ENCODE measurements around the gene PLD1. TPM values are rescaled to one million over a fixed set of nuclear protein-coding genes. Genes with fewer than 3 reads are reported as not detected.

Gene PLD1
- total RNA-seq, 2 donors from 2014 or later = 12.8 to 15.8 TPM

- no peak overlapping the region for H3K4me3 ChIP-seq
Measured at GRCh38 chr3:171561596-171562323, 248.5 kb downstream of the PLD1 start.

DNA sequence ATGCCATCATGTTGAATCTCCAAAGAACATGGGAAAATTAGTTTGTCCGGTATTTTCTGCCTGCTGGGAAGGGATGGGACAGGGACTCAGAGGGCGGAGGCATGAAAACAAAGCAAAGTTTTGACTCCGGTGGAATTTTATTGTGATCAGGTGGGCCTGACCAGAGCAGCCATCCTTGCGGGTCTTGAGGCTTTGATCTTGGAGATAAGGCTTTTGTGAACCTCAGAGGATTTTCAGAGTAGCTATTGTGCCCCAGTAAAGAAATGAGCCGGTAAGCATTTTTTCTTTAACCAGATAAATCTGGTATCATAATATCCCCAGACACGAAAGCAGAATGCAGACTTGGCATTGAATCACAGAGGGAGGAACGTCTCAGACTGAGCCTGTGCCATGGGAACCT lies 250.7 kb downstream of the PLD1 start:
- 60% methylated on average over 7 of the region's 7 CpGs for WGBS

More at GRCh38 chr3:171561596-171562323, 248.5 kb downstream of the PLD1 start:
- Histone ChIP-seq H3K27ac (no peak overlapping the region), H3K9me3 (no peaks in the 10 kb centered on the region), H3K27me3 (replicated peaks; ENCODE audit: insufficient read depth) (no peaks in the 10 kb centered on the region), H3K4me1 (replicated peaks) (no peaks in the 10 kb centered on the region), H3K36me3 (no peaks in the 10 kb centered on the region)
- TF ChIP-seq POLR2AphosphoS5 (IDR thresholded peaks at IDR 0.05) (no peak), POLR2A (IDR thresholded peaks at IDR 0.05) (no peak)
- TF ChIP-seq, protein P1, sequence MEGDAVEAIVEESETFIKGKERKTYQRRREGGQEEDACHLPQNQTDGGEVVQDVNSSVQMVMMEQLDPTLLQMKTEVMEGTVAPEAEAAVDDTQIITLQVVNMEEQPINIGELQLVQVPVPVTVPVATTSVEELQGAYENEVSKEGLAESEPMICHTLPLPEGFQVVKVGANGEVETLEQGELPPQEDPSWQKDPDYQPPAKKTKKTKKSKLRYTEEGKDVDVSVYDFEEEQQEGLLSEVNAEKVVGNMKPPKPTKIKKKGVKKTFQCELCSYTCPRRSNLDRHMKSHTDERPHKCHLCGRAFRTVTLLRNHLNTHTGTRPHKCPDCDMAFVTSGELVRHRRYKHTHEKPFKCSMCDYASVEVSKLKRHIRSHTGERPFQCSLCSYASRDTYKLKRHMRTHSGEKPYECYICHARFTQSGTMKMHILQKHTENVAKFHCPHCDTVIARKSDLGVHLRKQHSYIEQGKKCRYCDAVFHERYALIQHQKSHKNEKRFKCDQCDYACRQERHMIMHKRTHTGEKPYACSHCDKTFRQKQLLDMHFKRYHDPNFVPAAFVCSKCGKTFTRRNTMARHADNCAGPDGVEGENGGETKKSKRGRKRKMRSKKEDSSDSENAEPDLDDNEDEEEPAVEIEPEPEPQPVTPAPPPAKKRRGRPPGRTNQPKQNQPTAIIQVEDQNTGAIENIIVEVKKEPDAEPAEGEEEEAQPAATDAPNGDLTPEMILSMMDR (IDR thresholded peaks at IDR 0.05) = no peak
- no peak for DNase-seq (ENCODE audit: low spot score)
- WGBS = 93% methylated on average over 5 of the region's 5 CpGs
- intact Hi-C loops (cut with DNase I) = loop anchor here (10.0 kb wide), 1 partner anchor 407 kb away; no protein-coding TSS in a partner anchor

GRCh38 chr3:171558188-171558696 lies 252.0 kb downstream of the PLD1 start:
- intact Hi-C loops (cut with DNase I) = no loop called here

More for the DNA sequence above, 250.7 kb downstream of the PLD1 start:
- TF ChIP-seq POLR2A (IDR thresholded peaks at IDR 0.05) (no peak), POLR2AphosphoS5 (IDR thresholded peaks at IDR 0.05) (no peak)
- TF ChIP-seq, protein P1 (IDR thresholded peaks at IDR 0.05) = no peak
- no peaks in the 10 kb centered on the region for H3K4me1 ChIP-seq (replicated peaks)
- no peak overlapping the region for H3K4me3 ChIP-seq
- no peak overlapping the region for H3K27ac ChIP-seq
- no peaks in the 10 kb centered on the region for H3K27me3 ChIP-seq (replicated peaks; ENCODE audit: insufficient read depth)
- DNase-seq (ENCODE audit: low spot score) = no peak
- H3K9me3 ChIP-seq = no peaks in the 10 kb centered on the region
- no peaks in the 10 kb centered on the region for H3K36me3 ChIP-seq
- intact Hi-C loops (cut with DNase I) = no loop called here

DNA sequence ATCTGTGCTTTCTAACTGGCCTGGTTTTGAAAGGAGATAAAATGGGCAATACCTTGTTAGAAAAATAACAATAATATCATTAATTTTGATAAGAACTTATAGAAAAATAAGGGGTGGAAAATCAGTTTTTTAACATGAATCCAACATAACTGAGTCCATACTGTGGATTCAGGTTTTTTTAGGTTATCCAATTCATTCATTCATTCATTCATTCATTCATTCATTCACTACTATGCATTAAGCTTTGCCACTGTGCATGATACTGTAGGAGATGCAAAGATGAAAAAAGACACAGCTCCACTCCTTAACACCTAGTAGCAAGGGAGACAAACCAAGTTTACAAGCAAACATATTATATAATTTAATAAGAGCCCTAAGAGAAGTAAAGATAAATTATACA lies 253.1 kb downstream of the PLD1 start:
- Histone ChIP-seq H3K36me3 (no peaks in the 10 kb centered on the region), H3K4me1 (replicated peaks) (no peaks in the 10 kb centered on the region), H3K27ac (no peak overlapping the region), H3K9me3 (no peaks in the 10 kb centered on the region), H3K27me3 (replicated peaks; ENCODE audit: insufficient read depth) (no peaks in the 10 kb centered on the region), H3K4me3 (no peak overlapping the region)
- DNase-seq (ENCODE audit: low spot score) = no peak
- TF ChIP-seq POLR2A (IDR thresholded peaks at IDR 0.05) (no peak), POLR2AphosphoS5 (IDR thresholded peaks at IDR 0.05) (no peak)
- TF ChIP-seq, protein P1 (IDR thresholded peaks at IDR 0.05) = no peak
- intact Hi-C loops (cut with DNase I) = no loop called here

More at GRCh38 chr3:171558188-171558696, 252.0 kb downstream of the PLD1 start:
- Histone ChIP-seq H3K4me1 (replicated peaks) (no peaks in the 10 kb centered on the region), H3K36me3 (no peaks in the 10 kb centered on the region), H3K9me3 (no peaks in the 10 kb centered on the region), H3K27me3 (replicated peaks; ENCODE audit: insufficient read depth) (no peaks in the 10 kb centered on the region), H3K27ac (no peak overlapping the region), H3K4me3 (no peak overlapping the region)
- DNase-seq (ENCODE audit: low spot score) = no peak
- WGBS = 92% methylated on average over 3 of the region's 3 CpGs
- TF ChIP-seq, protein P1 (IDR thresholded peaks at IDR 0.05) = no peak
- TF ChIP-seq POLR2AphosphoS5 (IDR thresholded peaks at IDR 0.05) (no peak), POLR2A (IDR thresholded peaks at IDR 0.05) (no peak)
